Stimulated activated CD8-positive, alpha-beta memory T cell treated with anti-CD3 and anti-CD28 coated beads, Interleukin-7, amount 100 ng/mL, for 4 hours (primary cell): ENCODE data around the gene DNAI2.
"Not testable (repeated sequence)": the region's sequence is repeated elsewhere in the genome, so short reads cannot be mapped to it uniquely, and the experiment has no call there.

ENCODE experiments used
- DNase-seq, 2 donors: peaks; one replicate each; pipeline ENCODE4 v3.0.0-alpha.2; 2020; ENCODE audit warnings: low read depth in 2 of 2

The DNAI2 gene

DNA sequence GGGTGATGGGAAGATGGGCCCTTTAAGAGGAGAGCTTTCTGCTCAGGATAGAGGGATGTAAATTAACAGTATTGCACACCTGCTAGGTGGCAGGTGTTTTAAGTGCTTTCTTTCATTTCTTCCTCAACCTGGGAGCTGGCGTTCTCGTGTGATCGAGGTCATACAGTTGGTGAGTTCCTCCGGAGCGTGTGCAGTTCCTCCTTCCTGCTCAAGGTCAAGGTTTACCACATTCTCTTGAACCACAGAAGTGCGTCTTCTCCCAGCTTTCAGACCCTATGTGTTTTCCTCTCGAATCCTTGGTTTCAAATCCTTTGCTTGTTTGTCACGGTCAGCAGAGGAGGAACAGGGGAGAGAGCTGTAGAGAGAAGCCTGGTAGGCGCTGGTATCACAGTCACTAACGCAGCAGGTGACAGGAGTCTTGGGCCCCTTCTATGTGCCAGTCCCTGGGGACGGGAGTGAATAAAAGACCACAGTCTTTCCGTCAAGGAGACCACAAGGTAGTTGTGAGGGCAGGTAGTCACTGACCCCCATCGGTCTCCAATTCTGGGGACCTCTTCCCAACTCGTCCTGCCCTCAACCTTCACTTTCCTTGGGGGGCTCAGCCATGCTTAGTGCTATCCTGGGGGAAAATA lies 791 bp downstream of the DNAI2 start:
- DNase-seq, result no peak

GRCh38 chr17:74276051-74276476 lies 2.0 kb downstream of the DNAI2 start:
- no peak for DNase-seq

- no peak for DNase-seq
Observed at GRCh38 chr17:74276541-74277009, 2.5 kb downstream of the DNAI2 start.

- no peak for DNase-seq
Observed at GRCh38 chr17:74277935-74278334, 3.9 kb downstream of the DNAI2 start.

GRCh38 chr17:74279617-74280016 lies 5.6 kb downstream of the DNAI2 start:
- DNase-seq, result not testable (repeated sequence)

GRCh38 chr17:74280093-74280513 lies 6.1 kb downstream of the DNAI2 start:
- DNase-seq, result peak; percentile 31 to 45

GRCh38 chr17:74281799-74282198 lies 7.8 kb downstream of the DNAI2 start:
- DNase-seq, result no peak

- DNase-seq, result not testable (repeated sequence)
Observed at GRCh38 chr17:74282274-74282586, 8.2 kb downstream of the DNAI2 start.

DNA sequence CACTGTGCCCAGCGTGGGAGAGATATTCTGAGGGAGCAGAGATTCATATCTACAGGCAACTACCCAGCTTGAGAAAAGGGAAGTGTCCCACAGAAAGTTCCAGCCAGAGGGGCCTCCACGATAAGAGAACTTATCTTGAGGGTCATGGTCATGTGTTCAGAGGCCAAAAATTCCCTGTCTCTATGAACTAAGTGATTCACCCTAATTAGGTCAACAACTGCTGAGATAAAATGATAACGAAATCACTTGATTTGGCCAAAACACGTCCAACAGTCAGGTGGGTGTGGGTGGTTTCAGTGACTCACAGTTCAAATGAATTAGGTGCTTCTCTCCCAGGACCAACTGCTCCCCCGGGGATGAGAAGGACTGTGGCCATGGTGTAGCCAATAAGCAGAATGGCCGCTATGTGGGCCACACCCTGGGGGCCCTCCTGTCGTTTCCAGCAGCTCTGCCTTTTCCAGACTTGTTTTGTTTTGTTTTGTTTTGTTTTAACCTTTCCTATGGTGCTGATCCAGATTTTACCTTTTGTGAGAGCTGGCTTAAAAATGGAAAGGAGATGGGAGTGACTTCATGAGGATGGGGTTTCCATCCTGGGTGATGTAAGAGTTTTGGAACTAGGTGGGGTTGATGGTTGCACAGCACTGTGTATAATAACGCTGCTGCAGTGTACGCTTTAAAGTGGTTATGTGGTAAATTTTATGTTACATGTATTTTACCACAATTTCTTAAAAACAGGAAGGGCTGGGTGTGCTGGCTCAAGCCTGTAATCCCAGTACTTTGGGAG lies 8.7 kb downstream of the DNAI2 start:
- peak; percentile 19 to 43 for DNase-seq

GRCh38 chr17:74283371-74283673 lies 9.3 kb downstream of the DNAI2 start:
- DNase-seq, result no peak

DNA sequence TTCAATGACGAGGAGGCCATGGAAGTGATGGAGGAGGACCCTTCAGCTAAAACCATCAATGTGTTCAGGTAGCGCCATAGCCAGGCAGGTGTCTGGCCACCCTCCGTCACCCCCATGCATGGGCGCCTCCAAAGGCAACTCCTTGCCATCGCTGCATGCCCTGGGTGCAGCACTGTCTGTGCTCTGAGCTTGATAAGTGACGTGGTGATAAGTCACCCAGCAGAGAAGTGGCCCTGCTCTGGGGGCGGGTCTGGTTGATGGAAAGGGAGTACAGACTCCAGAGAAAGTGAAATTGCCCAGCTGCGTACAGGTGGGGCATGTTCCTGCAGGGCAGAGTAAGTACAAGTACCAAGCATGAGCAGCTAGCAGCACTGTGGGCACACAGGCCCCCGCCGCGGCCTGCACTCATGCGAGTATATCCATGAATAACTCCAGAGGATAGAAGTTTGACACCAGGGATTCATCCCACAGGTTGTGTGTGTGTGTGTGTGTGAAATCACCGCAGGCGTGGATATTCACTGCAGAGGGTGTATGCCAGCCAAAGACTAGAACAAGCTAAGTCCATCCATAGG lies 13.1 kb downstream of the DNAI2 start:
- DNase-seq, result no peak

GRCh38 chr17:74288785-74289184 lies 14.8 kb downstream of the DNAI2 start:
- no peak for DNase-seq

- DNase-seq, result no peak
Observed at GRCh38 chr17:74289688-74290087, 15.7 kb downstream of the DNAI2 start.

GRCh38 chr17:74290340-74290739 lies 16.3 kb downstream of the DNAI2 start:
- no peak for DNase-seq

DNA sequence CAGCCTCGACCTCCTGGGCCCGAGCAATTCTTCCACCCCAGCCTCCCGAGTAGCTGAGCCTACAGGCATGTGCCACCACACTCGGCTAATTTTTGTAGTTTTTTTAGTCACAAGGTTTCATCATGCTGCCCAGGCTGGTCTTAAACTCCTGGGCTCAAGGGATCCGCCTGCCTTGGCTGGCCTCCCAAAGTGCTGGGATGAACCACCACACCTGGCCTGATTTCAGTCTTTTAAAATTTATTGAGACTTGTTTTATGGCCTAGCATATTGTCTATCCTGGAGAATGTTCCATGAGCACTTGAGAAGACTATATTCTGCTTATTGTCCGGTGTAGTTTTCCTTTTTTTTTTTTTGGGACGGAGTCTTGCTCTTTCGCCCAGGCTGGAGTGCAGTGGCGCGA lies 18.5 kb downstream of the DNAI2 start:
- DNase-seq, result no peak

DNA sequence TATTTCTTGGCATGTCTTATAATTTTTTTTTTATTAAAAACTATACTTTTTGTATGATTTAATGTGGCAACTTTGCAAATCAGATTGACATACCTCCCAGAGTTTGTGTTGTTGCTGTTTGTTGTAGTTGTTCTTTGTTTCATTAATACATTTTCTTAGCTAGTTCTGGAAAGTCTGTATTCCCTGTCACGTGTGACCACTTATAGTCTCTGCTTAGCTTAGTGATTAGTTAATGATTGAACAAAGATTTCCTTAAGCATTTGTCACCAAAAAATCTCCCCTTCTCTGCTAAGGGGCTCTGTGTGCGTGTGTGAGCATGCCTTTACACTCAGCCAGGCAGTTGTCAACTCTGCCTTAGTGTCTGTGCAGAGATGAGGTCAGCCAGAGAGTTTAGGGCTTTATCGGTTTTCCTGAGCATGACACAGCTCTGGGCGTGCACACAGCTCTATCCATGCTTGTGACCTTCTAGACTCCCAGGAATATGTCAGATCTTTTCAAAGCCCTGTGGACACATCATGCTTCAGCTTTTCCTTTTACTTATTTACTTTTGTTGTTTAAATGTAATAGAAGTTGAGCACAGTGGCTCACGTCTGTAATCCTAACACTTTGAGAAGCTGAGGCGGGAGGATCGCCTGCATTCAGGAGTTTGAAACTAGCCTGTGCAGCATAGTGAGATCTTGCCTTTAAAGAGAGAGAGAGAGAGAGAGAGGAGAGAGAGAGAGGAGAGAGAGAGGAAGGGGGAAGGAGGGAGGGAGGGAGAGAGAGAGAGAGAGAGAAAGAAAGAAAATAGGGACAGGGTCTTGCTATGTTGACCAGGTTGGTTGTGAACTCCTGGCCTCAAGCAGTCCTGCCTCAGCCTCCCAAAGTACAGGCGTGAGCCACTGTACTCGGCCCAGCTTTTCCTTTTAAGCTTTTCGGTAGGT lies 21.9 kb downstream of the DNAI2 start:
- DNase-seq, result no peak

- no peak for DNase-seq
Observed at GRCh38 chr17:74296548-74296936, 22.5 kb downstream of the DNAI2 start.

GRCh38 chr17:74297941-74298340 lies 23.9 kb downstream of the DNAI2 start:
- no peak for DNase-seq

DNA sequence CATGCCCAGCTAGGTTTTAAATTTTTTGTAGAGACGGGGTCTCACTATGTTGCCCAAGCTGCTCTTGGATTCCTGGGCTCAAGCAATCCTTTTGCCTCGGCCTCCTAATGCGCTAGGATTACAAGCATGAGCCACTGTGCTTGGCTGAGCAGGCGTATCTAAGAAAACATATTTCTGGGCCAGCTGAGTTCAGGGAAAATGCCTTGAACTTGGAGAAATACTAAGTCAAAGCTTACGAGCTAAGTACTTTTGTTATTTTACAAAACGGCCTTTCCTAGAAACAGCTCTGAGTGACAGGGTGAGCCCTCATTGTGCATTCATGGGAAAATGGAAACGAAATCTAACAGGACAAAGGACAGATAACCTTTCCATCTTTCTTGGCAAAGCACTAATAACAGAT lies 24.7 kb downstream of the DNAI2 start:
- no peak for DNase-seq

DNA sequence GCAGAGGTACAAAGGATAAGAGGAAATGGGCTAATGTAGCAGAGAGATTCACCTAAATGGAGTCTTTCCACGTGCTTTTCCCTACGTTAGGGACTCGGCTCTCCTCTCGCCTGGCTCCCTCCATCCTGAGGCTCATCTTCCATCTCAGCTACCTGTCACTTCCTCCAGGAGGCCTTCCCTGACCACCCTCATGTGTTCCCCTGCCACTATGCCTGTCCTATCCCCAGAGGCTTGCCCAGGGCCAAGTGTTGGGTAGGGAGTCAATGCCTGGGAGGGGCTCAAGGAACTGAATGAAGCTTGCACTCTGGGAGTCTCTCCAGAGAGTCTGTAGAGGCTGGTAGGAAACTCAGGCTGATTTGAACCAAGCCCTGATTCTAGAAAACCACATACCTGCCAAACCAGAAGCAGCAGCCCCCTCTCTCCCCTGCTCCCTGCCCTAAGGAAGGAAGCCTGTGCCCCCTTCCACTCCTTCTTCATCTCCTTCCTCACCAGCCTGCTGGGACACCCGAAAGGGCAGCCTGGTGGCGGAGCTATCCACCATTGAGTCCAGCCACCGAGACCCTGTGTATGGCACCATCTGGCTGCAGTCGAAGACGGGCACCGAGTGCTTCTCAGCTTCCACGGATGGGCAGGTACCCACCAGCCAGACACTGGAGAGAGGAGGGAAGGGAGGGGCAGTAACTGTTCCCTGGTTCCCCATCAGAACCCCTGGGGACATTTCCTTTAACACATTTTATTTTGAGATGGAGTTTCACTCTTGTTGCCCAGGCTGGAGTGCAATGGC lies 25.4 kb downstream of the DNAI2 start:
- no peak for DNase-seq

DNA sequence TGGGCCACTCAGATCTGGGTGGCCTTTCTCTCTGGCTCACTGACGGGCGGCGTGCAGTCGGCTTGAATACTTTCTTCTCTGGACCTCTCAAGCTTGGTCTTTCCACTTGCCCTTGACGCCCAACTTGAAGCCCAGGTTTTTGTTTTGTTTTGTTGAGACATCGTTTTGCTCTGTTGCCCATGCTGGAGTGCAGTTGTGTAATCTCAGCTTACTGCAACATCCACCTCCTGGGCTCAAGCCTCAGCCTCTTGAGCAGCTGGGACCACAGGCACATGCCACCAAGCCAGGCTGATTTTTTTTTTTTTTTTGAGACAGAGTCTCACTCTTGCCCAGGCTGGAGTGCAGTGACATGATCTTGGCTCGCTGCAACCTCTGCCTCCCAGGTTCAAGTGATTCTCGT lies 29.3 kb downstream of the DNAI2 start:
- DNase-seq, result no peak
